H9 (cell line): ENCODE measurements around the gene LDLRAD4. TPM values are rescaled to one million over a fixed set of nuclear protein-coding genes. Genes with fewer than 3 reads are reported as not detected.

ENCODE experiments used
- DNase-seq: peaks from one replicate; pipeline ENCODE4 v3.0.0-alpha.2; 2017
- H2AFZ ChIP-seq: one replicate; pipeline ENCODE4 v1.6.1; 2013; ENCODE audit warnings: mild to moderate bottlenecking, low read length, control low read depth, moderate library complexity
- H2AK5ac ChIP-seq: 2 replicates; pipeline ENCODE4 v1.6.1; 2013; ENCODE audit warnings: low read length, control low read depth, mixed read lengths; ENCODE audit not compliant: insufficient read length
- H2BK120ac ChIP-seq: one replicate; pipeline ENCODE4 v1.6.1; 2013; ENCODE audit warnings: low read depth, mild to moderate bottlenecking, low read length, control low read depth, inconsistent platforms; ENCODE audit not compliant: poor library complexity, severe bottlenecking
- H2BK12ac ChIP-seq: 2 replicates; pipeline ENCODE4 v1.6.1; 2013; ENCODE audit warnings: low read length, control low read depth, mixed read lengths, low read depth; ENCODE audit not compliant: insufficient read length
- H2BK15ac ChIP-seq: 2 replicates; pipeline ENCODE4 v1.6.1; 2013; ENCODE audit warnings: low read depth, low read length, control low read depth
- H2BK20ac ChIP-seq: one replicate; pipeline ENCODE4 v1.6.1; 2013; ENCODE audit warnings: low read depth, mild to moderate bottlenecking, low read length, control low read depth, inconsistent platforms; ENCODE audit not compliant: poor library complexity, severe bottlenecking
- H2BK5ac ChIP-seq: 2 replicates; pipeline ENCODE4 v1.6.1; 2013; ENCODE audit warnings: low read length, control low read depth, mixed read lengths; ENCODE audit not compliant: insufficient read length
- H3K14ac ChIP-seq: 2 replicates; pipeline ENCODE4 v1.6.1; 2013; ENCODE audit warnings: low read length, control low read depth; ENCODE audit not compliant: insufficient read depth
- H3K18ac ChIP-seq: 2 replicates; pipeline ENCODE4 v1.6.1; 2013; ENCODE audit warnings: low read depth, mild to moderate bottlenecking, mixed read lengths, low read length, control low read depth; ENCODE audit not compliant: insufficient read length
- H3K23ac ChIP-seq: 2 replicates; pipeline ENCODE4 v1.6.1; 2013; ENCODE audit warnings: low read length, control low read depth, mixed read lengths, low read depth; ENCODE audit not compliant: insufficient read length
- H3K23me2 ChIP-seq: 2 replicates; pipeline ENCODE4 v1.6.1; 2013; ENCODE audit warnings: low read depth, mild to moderate bottlenecking, mixed read lengths, low read length, control low read depth; ENCODE audit not compliant: insufficient read length, poor library complexity, severe bottlenecking
- H3K27ac ChIP-seq: 2 replicates; pipeline ENCODE4 v1.5.1; 2013; ENCODE audit warnings: low read length, control low read depth, mixed read lengths, low read depth; ENCODE audit not compliant: insufficient read length
- H3K27me3 ChIP-seq: 2 replicates; pipeline ENCODE4 v1.6.1; 2013; ENCODE audit warnings: low read length, control low read depth, inconsistent platforms; ENCODE audit not compliant: insufficient read depth
- H3K4ac ChIP-seq: 2 replicates; pipeline ENCODE4 v1.6.1; 2013; ENCODE audit warnings: low read depth, mild to moderate bottlenecking, control low read depth, inconsistent platforms, low read length, moderate library complexity
- H3K4me1 ChIP-seq: 2 replicates; pipeline ENCODE4 v1.6.1; 2013; ENCODE audit warnings: low read length, control low read depth, inconsistent platforms; ENCODE audit not compliant: insufficient read depth
- H3K4me2 ChIP-seq: 2 replicates; pipeline ENCODE4 v1.6.1; 2013; ENCODE audit warnings: low read length, control low read depth, mixed read lengths; ENCODE audit not compliant: insufficient read length, insufficient read depth
- H3K56ac ChIP-seq: 2 replicates; pipeline ENCODE4 v1.6.1; 2013; ENCODE audit warnings: low read depth, mild to moderate bottlenecking, mixed read lengths, low read length, control low read depth; ENCODE audit not compliant: insufficient read length
- H3K79me1 ChIP-seq: 2 replicates; pipeline ENCODE4 v1.6.1; 2013; ENCODE audit warnings: low read depth, mild to moderate bottlenecking, moderate library complexity, low read length, control low read depth, inconsistent platforms; ENCODE audit not compliant: insufficient read depth, poor library complexity, severe bottlenecking
- H3K79me2 ChIP-seq: 2 replicates; pipeline ENCODE4 v1.6.1; 2013; ENCODE audit warnings: low read length, control low read depth, inconsistent platforms; ENCODE audit not compliant: insufficient read depth
- H3K9ac ChIP-seq: 2 replicates; pipeline ENCODE4 v1.6.1; 2013; ENCODE audit warnings: low read length, control low read depth, mixed read lengths; ENCODE audit not compliant: insufficient read length; ENCODE audit errors: extremely low read depth
- H3K9me3 ChIP-seq: one replicate; pipeline ENCODE4 v1.6.1; 2013; ENCODE audit warnings: low read depth, low read length, inconsistent platforms; ENCODE audit not compliant: control insufficient read depth
- H3T11ph ChIP-seq: one replicate; pipeline ENCODE4 v1.6.1; 2013; ENCODE audit warnings: mild to moderate bottlenecking, low read length, control low read depth, inconsistent platforms
- H4K20me1 ChIP-seq: one replicate; pipeline ENCODE4 v1.6.1; 2013; ENCODE audit not compliant: control insufficient read depth, insufficient read length, insufficient read depth
- H4K5ac ChIP-seq: 2 replicates; pipeline ENCODE4 v1.6.1; 2013; ENCODE audit warnings: low read depth, mild to moderate bottlenecking, mixed read lengths, low read length, control low read depth; ENCODE audit not compliant: insufficient read length
- H4K8ac ChIP-seq: replicated peaks from 2 replicates; pipeline ENCODE4 v1.6.1; 2013; ENCODE audit warnings: low read length, control low read depth, mixed read lengths, low read depth; ENCODE audit not compliant: insufficient read length
- H4K91ac ChIP-seq: 2 replicates; pipeline ENCODE4 v1.6.1; 2013; ENCODE audit warnings: low read depth, mild to moderate bottlenecking, moderate library complexity, mixed read lengths, low read length, control low read depth; ENCODE audit not compliant: insufficient read length
- H3K27ac Mint-ChIP-seq, 3 experiments: 2 replicates in 2 of 3; 3 replicates in 1 of 3; pipeline ENCODE4 v1.8.0; 2020 to 2021; ENCODE audit warnings: mixed read lengths in 3 of 3, mild to moderate bottlenecking in 1 of 3, moderate library complexity in 1 of 3
- H3K27me3 Mint-ChIP-seq: 2 replicates; pipeline ENCODE4 v1.8.0; 2021; ENCODE audit warnings: low read depth, mild to moderate bottlenecking, moderate library complexity, mixed read lengths
- H3K36me3 Mint-ChIP-seq, 3 experiments: 2 replicates in 2 of 3; 3 replicates in 1 of 3; pipeline ENCODE4 v1.8.0; 2020 to 2021; ENCODE audit warnings: low read depth in 3 of 3, mixed read lengths in 3 of 3; ENCODE audit not compliant: insufficient read depth in 1 of 3
- H3K4me1 Mint-ChIP-seq, 2 experiments: 2 replicates each; pipeline ENCODE4 v1.8.0; 2020; ENCODE audit warnings: mixed read lengths in 2 of 2
- H3K4me3 Mint-ChIP-seq, 2 experiments: 2 replicates in 1 of 2; 3 replicates in 1 of 2; pipeline ENCODE4 v1.8.0; 2020 to 2021; ENCODE audit warnings: mild to moderate bottlenecking in 2 of 2, mixed read lengths in 2 of 2, moderate library complexity in 1 of 2
- H3K9me3 Mint-ChIP-seq, 2 experiments: 2 replicates in 1 of 2; 3 replicates in 1 of 2; pipeline ENCODE4 v1.8.0; 2020; ENCODE audit warnings: mild to moderate bottlenecking in 2 of 2, mixed read lengths in 2 of 2, moderate library complexity in 1 of 2
- CTCF ChIP-seq: fragments of 200-600 bp; sonication (generic); conservative IDR thresholded peaks from 3 replicates; pipeline ENCODE4 v1.8.0; 2021; ENCODE audit warnings: antibody characterized with exemption, mild to moderate bottlenecking
- WGBS: extraction: QIAGEN DNeasy Blood & Tissue Kit; methylation state at CpG from one replicate; pipeline ENCODE4 v1.1.7; 2013; ENCODE audit warnings: missing lambda C conversion rate, low lambda C conversion rate, mixed read lengths; ENCODE audit not compliant: insufficient read length; ENCODE audit errors: extremely low coverage; 5-methylcytosine and 5-hydroxymethylcytosine counted together
- total RNA-seq: library from RNA; stranded (reverse); gene quantifications from 2 replicates; pipeline ENCODE4 v1.2.1, GENCODE V29; 2021

Gene LDLRAD4
- total RNA-seq, 1 experiment from 2014 or later, result 3.9 TPM

GRCh38 chr18:13646633-13647032 is 428.1 kb downstream of the LDLRAD4 start:
- H3K27ac Mint-ChIP-seq, result no peak overlapping the region
- Histone ChIP-seq H4K8ac (no peak overlapping the region), H3K23ac (no peak overlapping the region), H4K5ac (no peak overlapping the region), H3K23me2 (no peaks in the 10 kb centered on the region), H4K20me1 (no peaks in the 10 kb centered on the region), H3K79me1 (no peaks in the 10 kb centered on the region), H2BK20ac (no peak overlapping the region), H3K18ac (no peak overlapping the region), H2BK15ac (no peak overlapping the region), H3K56ac (no peak overlapping the region), H3K4me1 (no peaks in the 10 kb centered on the region), H3K14ac (no peak overlapping the region), H2BK12ac (no peak overlapping the region), H3K27me3 (no peaks in the 10 kb centered on the region), H3K9me3 (no peaks in the 10 kb centered on the region), H3K9ac (no peak overlapping the region), H2BK120ac (no peak overlapping the region), H3T11ph (no peak overlapping the region), H2AK5ac (no peak overlapping the region), H3K27ac (no peak overlapping the region), H2AFZ (no peak overlapping the region), H3K79me2 (no peaks in the 10 kb centered on the region), H2BK5ac (no peak overlapping the region), H3K4me2 (no peak overlapping the region), H3K4ac (no peak overlapping the region), H4K91ac (no peak overlapping the region)
- no peaks in the 10 kb centered on the region for H3K9me3 Mint-ChIP-seq
- H3K4me1 Mint-ChIP-seq, result peaks cover 6 to 13% of the 10 kb centered on the region in 2 experiments; a peak in 3 of 4 replicates
- TF ChIP-seq CTCF, result no peak
- no peak overlapping the region for H3K4me3 Mint-ChIP-seq
- no peak for DNase-seq
- no CpG with 5 or more reads among the region's 4 CpGs for WGBS
- H3K36me3 Mint-ChIP-seq, result no peaks in the 10 kb centered on the region
- no peaks in the 10 kb centered on the region for H3K27me3 Mint-ChIP-seq
